Measurements from ENCODE around the gene DLEC1.
"Not testable (repeated sequence)": the region's sequence is repeated elsewhere in the genome, so short reads cannot be mapped to it uniquely, and the experiment has no call there.

DLEC1 gene

DNA sequence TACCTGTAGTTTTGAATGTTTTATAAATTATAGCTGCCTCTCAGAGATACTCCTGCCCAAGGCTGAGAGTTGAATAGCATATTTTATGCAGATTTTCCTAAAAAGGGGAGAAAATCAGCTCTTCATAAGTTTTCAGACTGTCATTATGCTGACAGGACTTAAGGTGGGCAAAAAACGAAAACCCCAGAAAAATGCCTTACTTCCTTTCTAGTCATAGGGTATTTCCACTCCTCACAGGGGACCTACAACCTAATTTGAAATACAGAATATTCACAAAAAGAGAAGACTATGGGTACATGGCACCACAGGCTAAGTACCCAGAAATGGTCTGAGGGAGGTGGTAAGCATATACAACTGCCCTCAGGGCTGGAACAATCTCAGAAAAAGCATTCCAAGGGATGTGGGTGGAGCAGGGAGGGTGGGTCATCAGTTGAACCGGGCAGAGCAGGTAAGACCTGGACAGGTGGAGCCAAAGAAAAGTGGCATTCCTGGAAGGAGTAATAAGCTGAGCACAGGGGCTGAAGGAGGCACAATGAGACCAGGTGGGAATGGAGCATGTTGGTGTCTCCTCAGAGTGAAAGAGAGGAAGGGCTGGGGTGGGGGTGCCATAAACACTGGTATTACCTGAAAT, 115.7 kb downstream of the DLEC1 start:
- DNase-seq (ENCODE audit: low spot score), result no peak

DNA sequence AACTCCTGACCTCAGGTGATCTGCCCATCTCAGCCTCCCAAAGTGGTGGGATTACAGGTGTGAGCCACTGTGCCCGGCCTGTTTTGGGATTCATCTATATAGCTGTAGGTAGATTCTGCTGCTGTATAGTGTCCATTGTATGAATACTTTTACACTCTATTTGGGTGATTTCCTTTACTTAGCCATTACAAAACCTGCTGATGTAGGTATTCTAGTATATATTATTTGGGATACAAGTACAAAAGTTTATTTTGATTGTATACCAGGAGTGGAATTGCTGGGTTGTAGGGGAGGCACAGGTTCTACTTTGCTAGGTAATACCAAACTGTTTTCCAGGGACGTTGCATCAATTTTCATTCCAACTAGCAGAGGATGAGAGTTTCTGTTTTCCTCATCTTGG, 116.8 kb downstream of the DLEC1 start:
- no peak for DNase-seq (ENCODE audit: low spot score)

DNA sequence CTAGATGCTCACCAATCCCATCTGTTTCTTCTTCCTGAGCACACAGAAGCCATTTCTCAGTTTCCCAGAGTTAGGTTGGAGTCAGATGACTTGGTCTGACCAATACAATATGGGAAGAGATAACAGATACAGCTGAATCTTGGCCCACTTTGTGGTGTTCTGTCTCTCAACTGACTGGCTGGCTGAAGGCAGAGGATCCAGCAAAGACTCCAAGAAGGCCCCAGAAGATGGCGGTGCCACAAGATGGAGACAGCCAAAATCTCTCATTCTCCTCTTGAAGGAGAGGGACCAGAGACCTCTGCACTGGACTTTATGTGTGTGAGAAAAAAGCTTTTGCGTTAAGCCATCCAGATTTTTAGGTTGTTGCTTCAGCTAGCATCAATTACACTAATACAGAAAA, 118.1 kb downstream of the DLEC1 start:
- no peak for DNase-seq (ENCODE audit: low spot score)

DNA sequence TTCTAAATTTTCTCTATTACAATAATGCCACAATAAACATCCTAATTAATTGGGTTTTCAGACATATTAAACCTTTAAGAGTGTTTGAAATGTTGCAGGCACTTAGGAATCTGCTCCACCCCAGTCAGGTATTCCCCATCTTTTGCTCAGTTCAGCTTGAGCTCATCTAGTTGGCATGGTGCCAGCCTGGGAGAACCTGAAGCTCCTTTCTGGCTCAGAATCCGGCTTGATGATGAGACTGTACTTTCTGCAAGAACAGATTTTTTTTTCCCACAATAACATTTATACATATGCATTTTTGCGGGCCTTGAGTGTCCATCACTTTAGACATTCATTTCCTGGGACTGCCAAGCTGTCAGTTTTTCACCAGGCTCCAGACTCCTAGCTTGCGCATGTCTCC, 118.6 kb downstream of the DLEC1 start:
- DNase-seq (ENCODE audit: low spot score), result no peak

DNA sequence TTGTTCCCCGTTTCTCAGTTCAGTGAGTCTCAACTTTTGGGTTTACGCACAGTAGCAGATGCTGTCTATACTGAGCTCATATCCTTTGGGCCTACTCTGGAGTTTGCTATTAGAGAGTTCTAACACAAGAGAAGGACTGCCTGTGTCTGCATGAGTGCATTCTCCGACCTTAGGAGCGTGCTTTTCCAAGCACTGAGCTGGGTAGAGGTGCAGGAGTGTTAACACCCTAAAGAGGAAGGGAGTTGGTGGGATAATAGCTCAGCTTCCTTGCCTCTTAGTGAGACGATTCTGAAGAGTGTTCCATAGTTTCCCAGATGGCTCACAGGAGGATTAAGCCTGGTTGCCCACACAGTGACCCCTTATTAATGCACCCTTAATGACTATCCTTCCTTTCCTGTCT, 119.5 kb downstream of the DLEC1 start:
- no peak for DNase-seq (ENCODE audit: low spot score)

DNA sequence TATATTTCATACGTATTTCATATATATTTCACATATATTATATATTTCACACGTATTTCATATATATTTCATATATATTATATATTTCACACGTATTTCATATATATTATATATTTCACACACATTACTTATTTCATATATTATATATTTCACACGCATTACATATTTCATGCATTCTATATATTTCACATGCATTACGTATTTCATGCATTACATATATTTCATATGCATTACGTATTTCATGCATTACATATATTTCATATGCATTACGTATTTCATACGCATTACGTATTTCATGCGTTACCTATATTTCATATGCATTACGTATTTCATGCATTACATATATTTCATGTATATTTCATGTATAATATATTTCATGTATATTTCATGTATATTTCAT, 121.7 kb downstream of the DLEC1 start:
- DNase-seq (ENCODE audit: low spot score), result not testable (repeated sequence)

DNA sequence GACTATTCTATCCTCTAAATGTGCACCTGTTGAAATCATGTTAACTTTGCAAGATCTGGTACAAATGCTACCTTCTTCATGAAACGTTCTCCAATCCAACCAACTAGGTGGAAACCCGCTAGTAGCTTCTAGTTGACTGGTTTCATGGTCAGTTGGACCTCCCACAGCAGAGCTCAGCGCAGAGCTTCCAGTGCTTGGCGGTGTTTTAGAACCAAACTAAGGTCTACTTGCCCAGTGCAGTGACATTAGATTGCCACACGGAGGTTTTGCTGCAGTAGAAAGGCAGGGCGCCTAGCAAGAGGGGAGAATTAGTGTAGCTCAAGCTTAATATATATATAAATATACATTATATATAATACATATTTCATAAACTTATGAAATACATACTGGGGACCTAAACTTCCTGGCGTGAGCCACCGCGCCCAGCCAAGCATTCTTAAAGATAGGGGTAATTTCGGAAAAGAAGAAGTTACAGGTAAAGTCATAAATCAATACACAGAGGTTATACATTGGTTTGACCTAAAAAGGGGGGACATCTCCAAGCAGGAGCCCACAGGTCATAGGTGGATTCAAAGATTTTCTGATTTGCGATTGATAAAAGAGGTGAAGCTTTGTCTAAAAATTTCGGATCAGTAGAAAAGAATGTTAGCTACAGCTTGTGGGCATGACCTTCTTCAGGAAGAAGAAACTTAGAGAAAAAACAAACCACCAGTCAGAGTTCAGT, 124.3 kb downstream of the DLEC1 start:
- no peak for DNase-seq (ENCODE audit: low spot score)

DNA sequence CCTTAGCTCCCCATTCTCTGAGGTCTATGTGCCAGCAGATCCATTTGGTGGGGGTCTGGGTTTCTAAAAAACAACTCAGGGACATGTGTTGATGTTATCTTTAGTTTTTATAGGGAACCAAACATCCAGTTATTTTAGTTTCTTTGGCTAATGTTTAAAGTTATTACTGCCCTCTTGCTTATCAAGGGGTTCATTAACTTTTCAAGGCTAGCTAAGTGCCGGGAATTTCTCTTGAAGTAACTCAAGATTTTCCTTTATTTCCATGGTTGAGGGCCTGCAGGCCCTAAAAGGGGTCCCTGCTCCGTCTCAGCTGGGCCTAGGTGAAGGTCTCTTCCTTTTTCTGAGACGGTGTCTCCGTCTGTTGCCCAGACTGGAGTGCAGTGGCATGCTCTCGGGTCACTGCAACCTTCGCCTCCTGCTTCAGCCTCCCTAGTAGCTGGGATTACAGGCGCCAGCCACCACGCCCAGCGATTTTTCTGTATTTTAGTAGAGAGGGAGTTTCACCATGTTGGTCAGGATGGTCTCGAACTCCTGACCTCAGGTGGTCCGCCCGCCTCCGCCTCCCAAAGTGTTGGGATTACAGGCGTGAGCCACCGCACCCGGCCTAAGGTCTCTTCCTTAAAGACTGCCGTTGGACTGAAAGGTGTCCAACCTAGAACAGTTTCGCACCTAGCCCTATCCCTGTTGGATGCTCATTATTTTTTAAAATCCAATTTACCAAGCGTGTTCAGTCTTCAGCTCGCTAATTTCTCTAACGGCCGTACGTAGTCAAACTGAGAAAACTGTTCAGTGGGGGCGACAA, 125.0 kb downstream of the DLEC1 start:
- DNase-seq (ENCODE audit: low spot score), result no peak

DNA sequence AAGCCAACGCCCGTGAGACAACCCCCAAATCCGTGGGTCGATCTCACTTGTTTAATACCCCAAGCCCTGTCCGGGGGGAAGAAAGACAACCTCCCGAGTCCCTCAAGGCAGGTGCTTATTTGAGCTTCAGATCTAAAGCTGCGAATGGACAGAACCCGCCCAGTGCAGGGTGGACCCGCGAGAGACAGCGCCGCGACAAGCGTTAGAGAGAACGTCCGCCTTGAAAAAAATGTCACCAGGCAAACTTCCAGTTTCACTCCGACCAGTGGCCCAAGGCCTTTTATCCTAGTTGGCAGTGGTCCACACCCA, 125.6 kb downstream of the DLEC1 start:
- no peak for DNase-seq (ENCODE audit: low spot score)

DNA sequence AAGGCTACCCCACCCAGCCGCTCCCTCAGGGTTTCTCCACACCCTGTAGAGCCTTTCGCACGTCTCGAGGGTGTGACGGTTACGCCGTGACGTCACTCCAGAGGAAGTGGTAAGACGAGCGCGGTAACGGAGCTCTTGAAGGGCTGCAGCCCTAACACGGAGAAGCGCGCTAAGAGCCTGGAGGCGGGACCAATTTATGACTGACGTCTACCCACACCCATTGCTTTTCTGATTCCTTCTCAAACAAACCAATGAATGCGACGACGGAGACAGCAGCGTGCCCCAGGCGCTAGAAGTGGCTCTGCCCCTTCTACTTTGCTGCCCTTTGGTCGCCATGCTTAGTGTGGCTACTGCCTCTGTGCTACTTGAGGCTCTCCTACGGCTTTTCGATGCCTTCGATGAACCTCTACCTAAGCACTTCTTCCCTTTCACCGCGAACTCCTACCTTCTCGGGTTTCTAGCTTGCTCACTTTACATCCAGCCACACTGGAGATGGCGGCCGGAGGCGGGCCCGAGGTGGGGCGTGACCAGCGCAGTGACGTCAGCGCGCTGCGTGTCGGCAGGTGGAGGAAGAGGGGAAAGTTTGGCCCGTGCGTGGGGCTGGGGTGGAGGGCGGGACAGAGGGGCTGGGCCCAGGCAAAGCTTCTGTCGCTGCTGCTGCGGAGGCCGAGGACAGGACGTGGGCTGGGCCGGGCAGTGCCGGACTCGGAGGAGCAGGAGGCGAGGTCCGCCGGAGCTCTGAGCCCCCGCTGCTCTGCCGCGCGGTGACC, 126.1 kb downstream of the DLEC1 start, which contains the start of gene OXSR1:
TSS of gene OXSR1 (plus strand) at position 586 of the 770 bp plus-strand sequence. CDS start 340 bp downstream, outside the sequence.
- peak; percentile 100 for DNase-seq (ENCODE audit: low spot score)

DNA sequence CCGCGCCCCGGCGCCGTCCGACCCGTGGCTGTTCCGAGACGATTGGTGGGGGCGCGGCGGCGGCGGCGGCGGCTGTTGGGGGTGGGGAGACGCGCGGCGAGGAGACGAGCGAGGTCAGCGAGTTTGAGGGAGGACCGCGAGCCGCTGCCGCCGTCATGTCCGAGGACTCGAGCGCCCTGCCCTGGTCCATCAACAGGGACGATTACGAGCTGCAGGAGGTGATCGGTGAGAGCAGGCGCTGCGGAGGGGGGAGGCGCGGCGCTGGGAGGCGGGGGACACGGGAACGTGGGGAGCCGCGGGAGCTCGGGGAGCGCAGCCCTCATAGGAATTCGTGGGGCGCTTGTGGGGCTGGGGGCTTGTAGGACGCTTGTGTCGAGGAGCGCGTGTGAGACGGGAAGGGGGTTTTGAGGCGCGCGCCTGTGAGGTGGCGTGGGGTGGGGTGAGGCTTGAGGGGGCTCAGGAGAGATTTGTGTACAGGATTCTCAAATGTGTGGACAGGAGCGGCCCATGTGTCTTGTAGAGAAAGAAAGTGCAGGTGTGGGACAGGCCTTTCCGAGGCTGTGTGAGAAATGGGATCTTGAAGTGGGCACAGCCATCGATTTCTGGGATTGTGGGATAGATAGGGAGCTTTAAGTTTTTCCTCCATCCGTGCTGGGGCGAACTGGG, 126.8 kb downstream of the DLEC1 start:
- no peak for DNase-seq (ENCODE audit: low spot score)

DNA sequence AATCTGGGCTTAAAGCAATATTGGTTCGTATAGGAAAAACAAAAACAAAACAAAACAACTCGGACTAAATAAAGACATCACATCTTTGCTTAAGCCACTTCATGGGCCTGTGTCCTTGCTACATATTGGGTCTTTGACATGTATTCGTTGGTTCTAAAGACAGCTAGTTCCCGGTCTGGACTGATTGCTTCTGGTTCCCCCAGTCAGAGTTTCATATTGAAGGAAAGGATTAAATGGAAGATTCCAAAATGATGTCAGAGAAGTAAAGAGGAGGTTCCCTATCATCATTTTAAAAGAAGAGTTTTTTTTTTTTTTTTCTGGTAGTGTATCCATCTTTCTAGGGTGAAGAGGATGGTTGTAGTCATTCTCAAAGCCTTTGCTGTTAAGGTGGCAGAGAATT, 128.6 kb downstream of the DLEC1 start:
- DNase-seq (ENCODE audit: low spot score), result no peak

DNA sequence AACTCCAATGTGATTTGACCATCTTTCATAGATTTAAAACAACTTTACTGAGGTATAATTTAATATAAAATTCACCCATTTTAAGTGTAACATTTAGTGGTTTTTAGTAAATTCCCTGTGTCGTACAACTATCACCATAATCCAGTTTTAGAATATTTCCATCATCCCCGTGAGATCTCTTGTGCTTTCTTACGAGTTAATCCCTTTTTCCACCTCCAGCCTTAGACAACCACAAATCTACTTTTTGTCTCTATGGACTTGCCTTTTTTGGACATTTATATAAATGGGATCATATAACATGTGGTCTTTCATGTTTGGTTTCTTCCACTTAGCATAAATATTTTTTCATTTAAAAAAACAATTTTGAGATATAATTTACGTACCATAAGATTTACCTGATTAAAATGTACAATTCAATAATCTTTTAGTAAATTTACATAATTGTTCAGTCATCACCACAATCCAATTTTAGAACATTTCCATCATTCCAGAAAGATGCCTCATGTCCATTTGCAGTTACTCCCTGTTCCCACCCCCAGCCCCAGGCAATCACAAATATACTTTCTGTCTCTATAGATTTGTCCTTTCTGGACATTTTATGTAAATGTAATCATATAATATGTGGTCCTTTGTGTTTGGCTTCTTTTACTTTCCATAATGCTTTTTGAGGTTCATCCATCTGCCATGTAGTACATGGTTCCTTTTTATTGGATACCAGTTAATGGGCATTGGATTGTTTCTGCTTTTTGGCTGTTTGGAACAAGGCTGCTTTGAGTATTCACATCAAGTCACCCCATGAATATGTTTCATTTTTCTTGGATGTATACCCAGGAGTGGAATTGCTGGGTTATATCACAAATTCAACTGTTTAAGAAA, 129.4 kb downstream of the DLEC1 start:
- no peak for DNase-seq (ENCODE audit: low spot score)

DNA sequence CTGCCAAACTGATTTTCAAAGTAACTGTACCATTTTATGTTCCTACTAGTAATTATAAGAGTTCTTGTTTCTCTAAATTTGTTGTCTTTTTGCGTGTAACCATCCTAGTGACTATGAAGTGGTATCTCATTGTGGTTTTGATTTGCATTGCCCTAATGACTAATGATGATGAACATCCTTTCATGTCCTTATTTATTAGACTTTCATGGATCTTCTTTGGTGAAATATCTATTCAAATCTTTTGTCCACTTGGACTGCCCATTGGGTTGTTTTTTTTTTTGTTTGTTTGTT, 130.0 kb downstream of the DLEC1 start:
- DNase-seq (ENCODE audit: low spot score), result no peak

DNA sequence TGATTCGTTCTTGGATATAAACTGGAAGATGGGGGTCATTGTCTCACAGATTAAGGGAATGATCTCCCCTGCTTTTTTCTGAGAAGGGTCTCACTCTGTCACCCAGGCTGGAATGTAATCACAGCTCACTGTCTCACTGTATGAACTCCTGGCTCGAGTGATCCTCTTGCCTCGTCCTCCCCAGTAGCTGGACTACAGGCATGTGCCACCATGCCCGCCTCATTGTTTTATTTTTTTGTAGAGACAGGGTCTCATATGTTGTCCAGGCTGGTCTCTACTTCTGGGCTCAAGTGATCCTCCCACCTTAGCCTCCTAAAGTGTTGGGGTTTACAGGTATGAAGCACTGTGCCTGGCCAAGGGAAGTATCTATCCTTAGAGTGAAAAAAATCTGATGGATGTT, 131.7 kb downstream of the DLEC1 start:
- no peak for DNase-seq (ENCODE audit: low spot score)

DNA sequence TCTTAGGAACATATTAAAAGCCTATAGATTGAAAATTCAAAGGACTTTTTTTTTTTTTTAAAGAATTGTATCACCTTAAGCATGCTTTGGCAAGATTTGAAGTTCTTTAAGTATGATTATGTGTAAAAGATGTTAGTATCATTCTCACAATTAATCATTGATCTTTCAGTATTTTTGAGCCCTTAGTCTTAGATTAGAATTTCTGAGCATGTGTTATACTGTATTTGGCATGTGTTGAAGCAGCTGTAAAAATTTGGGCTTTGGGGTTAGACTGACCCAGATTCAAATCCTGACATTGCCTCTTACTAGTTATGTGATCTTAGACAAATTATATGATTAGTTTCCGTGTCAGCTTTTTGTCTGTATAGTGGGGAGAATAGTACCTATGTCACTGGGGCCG, 132.6 kb downstream of the DLEC1 start:
- DNase-seq (ENCODE audit: low spot score), result no peak

Measured in globus pallidus (tissue), 1 donor.